BLaER1 treated with 17β-estradiol and CSF1 and Interleukin-3, amounts not matched to agents 10 nM and 100 nM (cell line): ENCODE results near the gene GRIA4.

Experiments
- H3K27ac ChIP-seq, 11 experiments: shearing (Covaris generic); formaldehyde crosslinking; 2 replicates each; pipeline ENCODE4 v1.8.1; 2022
- H3K27me3 ChIP-seq, 11 experiments: shearing (Covaris generic); formaldehyde crosslinking; 2 replicates each; pipeline ENCODE4 v1.8.1; 2022
- H3K36me3 ChIP-seq, 11 experiments: shearing (Covaris generic); formaldehyde crosslinking; 2 replicates each; pipeline ENCODE4 v1.8.1; 2022
- H3K4me1 ChIP-seq, 10 experiments: shearing (Covaris generic); formaldehyde crosslinking; 2 replicates each; pipeline ENCODE4 v1.8.1; 2022
- H3K4me2 ChIP-seq, 11 experiments: shearing (Covaris generic); formaldehyde crosslinking; 2 replicates each; pipeline ENCODE4 v1.8.1; 2022
- H3K4me3 ChIP-seq, 10 experiments: shearing (Covaris generic); formaldehyde crosslinking; 2 replicates each; pipeline ENCODE4 v1.8.1; 2022
- H3K9ac ChIP-seq, 11 experiments: shearing (Covaris generic); formaldehyde crosslinking; 2 replicates each; pipeline ENCODE4 v1.8.1; 2022
- H3K9me3 ChIP-seq, 11 experiments: shearing (Covaris generic); formaldehyde crosslinking; replicated peaks in 1 of 11; 2 replicates each; pipeline ENCODE4 v1.8.1; 2022
- H4K20me1 ChIP-seq, 11 experiments: shearing (Covaris generic); formaldehyde crosslinking; 2 replicates each; pipeline ENCODE4 v1.8.1; 2022
- Cebpa-rat ChIP-seq, 11 experiments: shearing (Covaris generic); IDR thresholded peaks; 2 replicates each; pipeline ENCODE4 v1.8.1; 2022

Gene GRIA4

GRCh38 chr11:105825141-105825540 is 215.3 kb downstream of the GRIA4 start:
- Histone ChIP-seq H3K36me3 (no peaks in the 10 kb centered on the region), H3K27ac (no peak overlapping the region), H3K4me1 (peaks cover 7 to 17% (median 12%) of the 10 kb centered on the region in 10 experiments), H3K9me3 (no peaks in the 10 kb centered on the region), H3K9ac (no peak overlapping the region), H3K27me3 (no peaks in the 10 kb centered on the region), H3K4me3 (no peak overlapping the region), H3K4me2 (no peak overlapping the region), H4K20me1 (no peaks in the 10 kb centered on the region)
- no peak for TF ChIP-seq Cebpa-rat (IDR thresholded peaks at IDR 0.05)

GRCh38 chr11:105827906-105828305 is 218.0 kb downstream of the GRIA4 start:
- Histone ChIP-seq H3K27ac (no peak overlapping the region), H3K9ac (no peak overlapping the region), H3K4me1 (peaks cover 7 to 17% (median 12%) of the 10 kb centered on the region in 10 experiments), H4K20me1 (no peaks in the 10 kb centered on the region), H3K9me3 (no peaks in the 10 kb centered on the region), H3K36me3 (no peaks in the 10 kb centered on the region), H3K4me2 (no peak overlapping the region), H3K27me3 (no peaks in the 10 kb centered on the region), H3K4me3 (no peak overlapping the region)
- no peak for TF ChIP-seq Cebpa-rat (IDR thresholded peaks at IDR 0.05)

- peak overlapping the region; percentile 31 to 68 (median 61); a peak in 21 of 22 replicates for H3K4me2 ChIP-seq
- no peak overlapping the region for H3K4me3 ChIP-seq
- H3K27me3 ChIP-seq: no peaks in the 10 kb centered on the region
- H3K4me1 ChIP-seq: peaks cover 7 to 17% (median 12%) of the 10 kb centered on the region in 10 experiments
- no peaks in the 10 kb centered on the region for H3K36me3 ChIP-seq
- no peak overlapping the region for H3K9ac ChIP-seq
- H3K9me3 ChIP-seq: no peaks in the 10 kb centered on the region
- H3K27ac ChIP-seq: peak overlapping the region in 1 of 11 experiments; percentile 35; a peak in 1 of 22 replicates
- no peaks in the 10 kb centered on the region for H4K20me1 ChIP-seq
- TF ChIP-seq Cebpa-rat (IDR thresholded peaks at IDR 0.05): no peak
Measured at GRCh38 chr11:105829084-105829483, 219.2 kb downstream of the GRIA4 start.

- no peaks in the 10 kb centered on the region for H3K36me3 ChIP-seq
- no peak overlapping the region for H3K9ac ChIP-seq
- H3K27ac ChIP-seq: no peak overlapping the region
- H3K4me3 ChIP-seq: no peak overlapping the region
- no peaks in the 10 kb centered on the region for H3K9me3 ChIP-seq
- H3K27me3 ChIP-seq: no peaks in the 10 kb centered on the region
- peaks cover 3 to 7% (median 5%) of the 10 kb centered on the region in 10 experiments for H3K4me1 ChIP-seq
- no peaks in the 10 kb centered on the region for H4K20me1 ChIP-seq
- TF ChIP-seq Cebpa-rat (IDR thresholded peaks at IDR 0.05): no peak
- no peak overlapping the region for H3K4me2 ChIP-seq
Measured at GRCh38 chr11:105834461-105834860, 224.6 kb downstream of the GRIA4 start.

- H3K4me2 ChIP-seq: no peak overlapping the region
- H3K27me3 ChIP-seq: no peaks in the 10 kb centered on the region
- H3K9ac ChIP-seq: no peak overlapping the region
- H4K20me1 ChIP-seq: no peaks in the 10 kb centered on the region
- no peaks in the 10 kb centered on the region for H3K36me3 ChIP-seq
- H3K27ac ChIP-seq: no peak overlapping the region
- no peaks in the 10 kb centered on the region for H3K4me1 ChIP-seq
- H3K4me3 ChIP-seq: no peak overlapping the region
- H3K9me3 ChIP-seq: no peaks in the 10 kb centered on the region
- no peak for TF ChIP-seq Cebpa-rat (IDR thresholded peaks at IDR 0.05)
Measured at GRCh38 chr11:105838668-105839384, 229.0 kb downstream of the GRIA4 start.

GRCh38 chr11:105840391-105840790 is 230.5 kb downstream of the GRIA4 start:
- H3K36me3 ChIP-seq: no peaks in the 10 kb centered on the region
- no peak for TF ChIP-seq Cebpa-rat (IDR thresholded peaks at IDR 0.05)
- no peaks in the 10 kb centered on the region for H3K4me1 ChIP-seq
- no peaks in the 10 kb centered on the region for H3K9me3 ChIP-seq
- H3K4me2 ChIP-seq: no peak overlapping the region
- no peak overlapping the region for H3K27ac ChIP-seq
- no peaks in the 10 kb centered on the region for H3K27me3 ChIP-seq
- no peaks in the 10 kb centered on the region for H4K20me1 ChIP-seq
- H3K9ac ChIP-seq: no peak overlapping the region
- no peak overlapping the region for H3K4me3 ChIP-seq

GRCh38 chr11:105852403-105852802 is 242.5 kb downstream of the GRIA4 start:
- no peak overlapping the region for H3K27ac ChIP-seq
- H3K4me2 ChIP-seq: no peak overlapping the region
- no peak overlapping the region for H3K9ac ChIP-seq
- no peaks in the 10 kb centered on the region for H3K36me3 ChIP-seq
- H3K27me3 ChIP-seq: no peaks in the 10 kb centered on the region
- no peaks in the 10 kb centered on the region for H3K4me1 ChIP-seq
- H4K20me1 ChIP-seq: no peaks in the 10 kb centered on the region
- no peak for TF ChIP-seq Cebpa-rat (IDR thresholded peaks at IDR 0.05)
- no peaks in the 10 kb centered on the region for H3K9me3 ChIP-seq
- no peak overlapping the region for H3K4me3 ChIP-seq

- Histone ChIP-seq H3K36me3 (no peaks in the 10 kb centered on the region), H3K27ac (no peak overlapping the region), H3K4me1 (no peaks in the 10 kb centered on the region), H3K9ac (no peak overlapping the region), H3K4me3 (no peak overlapping the region), H4K20me1 (no peaks in the 10 kb centered on the region), H3K9me3 (no peaks in the 10 kb centered on the region), H3K4me2 (no peak overlapping the region), H3K27me3 (no peaks in the 10 kb centered on the region)
- no peak for TF ChIP-seq Cebpa-rat (IDR thresholded peaks at IDR 0.05)
Measured at GRCh38 chr11:105854269-105854668, 244.4 kb downstream of the GRIA4 start.

- Histone ChIP-seq H4K20me1 (no peaks in the 10 kb centered on the region), H3K9me3 (no peaks in the 10 kb centered on the region), H3K27ac (no peak overlapping the region), H3K27me3 (no peaks in the 10 kb centered on the region), H3K4me3 (no peak overlapping the region), H3K36me3 (no peaks in the 10 kb centered on the region), H3K4me1 (no peaks in the 10 kb centered on the region), H3K4me2 (no peak overlapping the region), H3K9ac (no peak overlapping the region)
- no peak for TF ChIP-seq Cebpa-rat (IDR thresholded peaks at IDR 0.05)
Measured at GRCh38 chr11:105856954-105857353, 247.1 kb downstream of the GRIA4 start.

GRCh38 chr11:105857728-105858127 is 247.9 kb downstream of the GRIA4 start:
- Histone ChIP-seq H3K9me3 (no peaks in the 10 kb centered on the region), H3K27ac (no peak overlapping the region), H3K4me2 (no peak overlapping the region), H3K36me3 (no peaks in the 10 kb centered on the region), H3K4me3 (no peak overlapping the region), H3K4me1 (no peaks in the 10 kb centered on the region), H4K20me1 (no peaks in the 10 kb centered on the region), H3K9ac (no peak overlapping the region), H3K27me3 (no peaks in the 10 kb centered on the region)
- no peak for TF ChIP-seq Cebpa-rat (IDR thresholded peaks at IDR 0.05)
